Measurements from ENCODE around the gene NBPF4. TPM values are rescaled to one million over a fixed set of nuclear protein-coding genes. Genes with fewer than 3 reads are reported as not detected.
"Not testable (repeated sequence)": the region's sequence is repeated elsewhere in the genome, so short reads cannot be mapped to it uniquely, and the experiment has no call there.

The NBPF4 gene
- total RNA-seq, 1 experiment from 2014 or later, result not detected

- no peak for DNase-seq (ENCODE audit: low read depth)
These were observed 32.9 kb downstream of the NBPF4 start for GRCh38 chr1:108211014-108211413.

GRCh38 chr1:108209456-108210108 is 34.3 kb downstream of the NBPF4 start:
- no peak for DNase-seq (ENCODE audit: low read depth)

- DNase-seq (ENCODE audit: low read depth), result no peak
These were observed 35.0 kb downstream of the NBPF4 start for GRCh38 chr1:108208724-108209446.

GRCh38 chr1:108203582-108203981 is 40.3 kb downstream of the NBPF4 start:
- not testable (repeated sequence) for DNase-seq (ENCODE audit: low read depth)

GRCh38 chr1:108201687-108202086 is 42.2 kb downstream of the NBPF4 start:
- no peak for DNase-seq (ENCODE audit: low read depth)

- DNase-seq (ENCODE audit: low read depth), result peak; percentile 84
These were observed 43.2 kb downstream of the NBPF4 start for GRCh38 chr1:108200687-108201051.

- DNase-seq (ENCODE audit: low read depth), result peak; percentile 82
These were observed 43.8 kb downstream of the NBPF4 start, which contains the start of gene SLC25A24 for GRCh38 chr1:108199781-108200686. SLC25A24 (minus strand) TSS chr1:108200343; CDS start chr1:108200138, 205 bp downstream.

GRCh38 chr1:108199201-108199691 is 44.6 kb downstream of the NBPF4 start:
- peak; percentile 43 for DNase-seq (ENCODE audit: low read depth)

GRCh38 chr1:108194051-108194450 is 49.8 kb downstream of the NBPF4 start:
- no peak for DNase-seq (ENCODE audit: low read depth)

- no peak for DNase-seq (ENCODE audit: low read depth)
These were observed 50.5 kb downstream of the NBPF4 start for GRCh38 chr1:108193333-108193732.

GRCh38 chr1:108192581-108192980 is 51.3 kb downstream of the NBPF4 start:
- DNase-seq (ENCODE audit: low read depth), result no peak

- DNase-seq (ENCODE audit: low read depth), result peak; percentile 43
These were observed 53.0 kb downstream of the NBPF4 start for GRCh38 chr1:108190686-108191416.

- DNase-seq (ENCODE audit: low read depth), result no peak
These were observed 53.8 kb downstream of the NBPF4 start for GRCh38 chr1:108190001-108190634.

- no peak for DNase-seq (ENCODE audit: low read depth)
These were observed 55.1 kb downstream of the NBPF4 start for GRCh38 chr1:108188801-108189200.

- DNase-seq (ENCODE audit: low read depth), result no peak
These were observed 60.7 kb downstream of the NBPF4 start for GRCh38 chr1:108182959-108183700.

- DNase-seq (ENCODE audit: low read depth), result no peak
These were observed 64.9 kb downstream of the NBPF4 start for GRCh38 chr1:108179018-108179417.
